Spleen (tissue), 7 donors: ENCODE data around the gene ATP6V0B.

ENCODE experiments used
- POLR2A ChIP-seq, 3 donors: fragments of 450-650 bp; IDR thresholded peaks; one replicate each; pipeline ENCODE4 v1.5.1; 2017; ENCODE audit warnings: antibody characterized with exemption in 3 of 3, mild to moderate bottlenecking in 1 of 3
- TF ChIP-seq, protein P1 (sequence below), 11 experiments: fragments of 200-600 bp in 7 of 11; fragments of 450-650 bp in 4 of 11; sonication (generic) in 4 of 11; IDR thresholded peaks in 8 of 11; conservative IDR thresholded peaks in 3 of 11; 1 replicate in 7 of 11; 2 replicates in 4 of 11; pipeline versions ENCODE4 v1.4.0 to v1.8.0; 2016 to 2021; ENCODE audit warnings: antibody characterized with exemption in 11 of 11, inconsistent platforms in 4 of 11, mild to moderate bottlenecking in 1 of 11
- donor health status: DM: no; HTN: no; CAD: no; lungs with moderate emphysema.
- donor health status: DM: no; HTN: no; CAD: no.
- donor health status: DM: no; HTN: no; CAD: no.

- TF ChIP-seq, protein P1, sequence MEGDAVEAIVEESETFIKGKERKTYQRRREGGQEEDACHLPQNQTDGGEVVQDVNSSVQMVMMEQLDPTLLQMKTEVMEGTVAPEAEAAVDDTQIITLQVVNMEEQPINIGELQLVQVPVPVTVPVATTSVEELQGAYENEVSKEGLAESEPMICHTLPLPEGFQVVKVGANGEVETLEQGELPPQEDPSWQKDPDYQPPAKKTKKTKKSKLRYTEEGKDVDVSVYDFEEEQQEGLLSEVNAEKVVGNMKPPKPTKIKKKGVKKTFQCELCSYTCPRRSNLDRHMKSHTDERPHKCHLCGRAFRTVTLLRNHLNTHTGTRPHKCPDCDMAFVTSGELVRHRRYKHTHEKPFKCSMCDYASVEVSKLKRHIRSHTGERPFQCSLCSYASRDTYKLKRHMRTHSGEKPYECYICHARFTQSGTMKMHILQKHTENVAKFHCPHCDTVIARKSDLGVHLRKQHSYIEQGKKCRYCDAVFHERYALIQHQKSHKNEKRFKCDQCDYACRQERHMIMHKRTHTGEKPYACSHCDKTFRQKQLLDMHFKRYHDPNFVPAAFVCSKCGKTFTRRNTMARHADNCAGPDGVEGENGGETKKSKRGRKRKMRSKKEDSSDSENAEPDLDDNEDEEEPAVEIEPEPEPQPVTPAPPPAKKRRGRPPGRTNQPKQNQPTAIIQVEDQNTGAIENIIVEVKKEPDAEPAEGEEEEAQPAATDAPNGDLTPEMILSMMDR (IDR thresholded peaks at IDR 0.05 in 8 of 11, conservative IDR thresholded peaks at IDR 0.05 in 3 of 11) = no peak
- no peak for TF ChIP-seq POLR2A (IDR thresholded peaks at IDR 0.05)
These were observed 645 bp downstream of the ATP6V0B start for GRCh38 chr1:43975249-43975961.
